Keratinocyte (primary cell): Measurements from ENCODE around the gene ADIPOR2. TPM values are rescaled to one million over a fixed set of nuclear protein-coding genes. Genes with fewer than 3 reads are reported as not detected.

Experiments
- DNase-seq: peaks from one replicate; pipeline ENCODE4 v3.0.0-alpha.2; 2011; ENCODE audit warnings: low read depth, missing footprints, low spot score
- FAIRE-seq: peaks from 2 replicates; lab custom pipeline; 2011; peaks lifted over from hg19 to GRCh38; lab: Jason Lieb, UNC
- H2AFZ ChIP-seq: 2 replicates; pipeline ENCODE4 v1.6.0; 2012; ENCODE audit warnings: low read length, control low read depth, inconsistent platforms; ENCODE audit not compliant: control insufficient read depth
- H3K27ac ChIP-seq: 2 replicates; pipeline ENCODE4 v1.5.1; 2011; ENCODE audit warnings: low read length; ENCODE audit not compliant: control insufficient read depth, insufficient read depth
- H3K27me3 ChIP-seq: 3 replicates; pipeline ENCODE4 v1.6.0; 2011; ENCODE audit warnings: low read length; ENCODE audit not compliant: control insufficient read depth, insufficient read depth; ENCODE audit errors: extremely low read depth
- H3K36me3 ChIP-seq, 2 experiments: 2 replicates in 1 of 2; 3 replicates in 1 of 2; pipeline ENCODE4 v1.5.1; 2011; ENCODE audit warnings: low read length in 2 of 2, mild to moderate bottlenecking in 1 of 2; ENCODE audit not compliant: control insufficient read depth in 2 of 2, insufficient read depth in 2 of 2; ENCODE audit errors: extremely low read depth in 1 of 2
- H3K4me1 ChIP-seq: 3 replicates; pipeline ENCODE4 v1.5.1; 2011; ENCODE audit warnings: low read length; ENCODE audit not compliant: control insufficient read depth, insufficient read depth; ENCODE audit errors: extremely low read depth
- H3K4me2 ChIP-seq: 3 replicates; pipeline ENCODE4 v1.6.0; 2011; ENCODE audit warnings: low read depth, low read length; ENCODE audit not compliant: control insufficient read depth, insufficient read depth; ENCODE audit errors: extremely low read depth
- H3K4me3 ChIP-seq, 3 experiments: fragments of 200-600 bp in 1 of 3; sonication (generic) in 1 of 3; 2 replicates in 2 of 3; 3 replicates in 1 of 3; pipeline ENCODE4 v1.5.1; 2011 to 2016; ENCODE audit warnings: low read length in 3 of 3, mild to moderate bottlenecking in 3 of 3, control low read depth in 2 of 3, inconsistent platforms in 1 of 3, low read depth in 1 of 3, mixed read lengths in 1 of 3, mixed run types in 1 of 3, moderate library complexity in 1 of 3; ENCODE audit not compliant: control insufficient read depth in 2 of 3, insufficient read depth in 2 of 3; ENCODE audit errors: extremely low read depth in 1 of 3
- H3K79me2 ChIP-seq: 2 replicates; pipeline ENCODE4 v1.6.0; 2012; ENCODE audit warnings: low read length; ENCODE audit not compliant: control insufficient read depth, insufficient read depth
- H3K9ac ChIP-seq: 3 replicates; pipeline ENCODE4 v1.6.0; 2011; ENCODE audit warnings: low read length; ENCODE audit not compliant: control insufficient read depth, insufficient read depth; ENCODE audit errors: extremely low read depth
- H3K9me1 ChIP-seq: 3 replicates; pipeline ENCODE4 v1.6.0; 2011; ENCODE audit warnings: low read length; ENCODE audit not compliant: control insufficient read depth, insufficient read depth; ENCODE audit errors: extremely low read depth
- H3K9me3 ChIP-seq: 2 replicates; pipeline ENCODE4 v1.5.1; 2012; ENCODE audit warnings: low read depth, low read length; ENCODE audit not compliant: control insufficient read depth
- H4K20me1 ChIP-seq: 3 replicates; pipeline ENCODE4 v1.6.0; 2011; ENCODE audit warnings: low read length; ENCODE audit not compliant: control insufficient read depth, insufficient read depth; ENCODE audit errors: extremely low read depth
- EZH2 ChIP-seq: IDR thresholded peaks from one replicate; pipeline ENCODE4 v1.6.1; 2012; ENCODE audit warnings: inconsistent platforms, mild to moderate bottlenecking, low read length, moderate library complexity
- dilution Hi-C: fragments of 300-500 bp; cut with MboI; formaldehyde crosslinking; loops from one replicate; pipeline ENCODE4 v1.7.0; 2020; ENCODE audit warnings: low sequenced_read_pairs; ENCODE audit not compliant: extremely low pct_ligation_motif_present
- polyA plus RNA-seq, 5 experiments: library from polyadenylated mRNA; depleted of rRNA in 3 of 5; stranded (reverse) in 3 of 5; stranded (forward) in 1 of 5; unstranded in 1 of 5; fragments of >200 nt; gene quantifications; 1 replicate in 1 of 5; 2 replicates in 3 of 5; 3 replicates in 1 of 5; pipeline versions ENCODE4 v1.2.1 to v1.2.3, GENCODE V29; 2011 to 2012; ENCODE audit warnings: missing spikeins in 2 of 5, low read depth in 1 of 5, low replicate concordance in 1 of 5
- TF ChIP-seq, protein P1 (sequence below), 3 experiments: IDR thresholded peaks in 1 of 3; conservative IDR thresholded peaks in 1 of 3; optimal IDR thresholded peaks in 1 of 3; 2 replicates in 2 of 3; 3 replicates in 1 of 3; pipeline versions ENCODE3 to v1.5.1; 2011; ENCODE audit warnings: low read length in 3 of 3, mild to moderate bottlenecking in 3 of 3, moderate library complexity in 2 of 3, control low read depth in 1 of 3, inconsistent platforms in 1 of 3; ENCODE audit not compliant: insufficient read depth in 2 of 3; ENCODE audit errors: extremely low read depth in 1 of 3

ADIPOR2 gene
- polyA plus RNA-seq, 1 donor (not counting 4 experiments of a cell fraction or from before 2014, with no cell fraction given), result 59.4 TPM

DNA sequence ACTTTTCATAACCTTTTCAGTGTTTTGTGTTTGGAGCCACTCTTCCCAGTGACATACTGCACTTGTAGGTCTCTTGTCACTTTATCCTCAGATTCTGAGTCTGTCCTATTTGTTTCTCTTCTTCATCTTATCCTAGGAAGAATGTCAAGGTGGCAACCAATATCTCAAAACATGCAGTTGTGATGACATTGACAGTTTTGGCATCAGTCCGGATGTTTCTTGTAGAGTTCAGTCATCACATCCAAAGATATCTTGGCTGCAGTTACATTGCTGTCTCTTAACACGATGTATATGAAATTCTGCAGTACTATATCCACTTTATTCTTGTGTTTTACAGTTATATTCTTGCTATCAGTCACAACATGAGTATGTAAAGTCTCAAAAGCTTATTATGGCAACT lies 6.4 kb downstream of the ADIPOR2 start:
- peaks cover 2% of the 10 kb centered on the region for H3K9me1 ChIP-seq
- peaks cover 2% of the 10 kb centered on the region for H3K4me1 ChIP-seq
- H2AFZ ChIP-seq, result no peak overlapping the region
- H4K20me1 ChIP-seq, result peaks cover 24% of the 10 kb centered on the region
- TF ChIP-seq, protein P1, sequence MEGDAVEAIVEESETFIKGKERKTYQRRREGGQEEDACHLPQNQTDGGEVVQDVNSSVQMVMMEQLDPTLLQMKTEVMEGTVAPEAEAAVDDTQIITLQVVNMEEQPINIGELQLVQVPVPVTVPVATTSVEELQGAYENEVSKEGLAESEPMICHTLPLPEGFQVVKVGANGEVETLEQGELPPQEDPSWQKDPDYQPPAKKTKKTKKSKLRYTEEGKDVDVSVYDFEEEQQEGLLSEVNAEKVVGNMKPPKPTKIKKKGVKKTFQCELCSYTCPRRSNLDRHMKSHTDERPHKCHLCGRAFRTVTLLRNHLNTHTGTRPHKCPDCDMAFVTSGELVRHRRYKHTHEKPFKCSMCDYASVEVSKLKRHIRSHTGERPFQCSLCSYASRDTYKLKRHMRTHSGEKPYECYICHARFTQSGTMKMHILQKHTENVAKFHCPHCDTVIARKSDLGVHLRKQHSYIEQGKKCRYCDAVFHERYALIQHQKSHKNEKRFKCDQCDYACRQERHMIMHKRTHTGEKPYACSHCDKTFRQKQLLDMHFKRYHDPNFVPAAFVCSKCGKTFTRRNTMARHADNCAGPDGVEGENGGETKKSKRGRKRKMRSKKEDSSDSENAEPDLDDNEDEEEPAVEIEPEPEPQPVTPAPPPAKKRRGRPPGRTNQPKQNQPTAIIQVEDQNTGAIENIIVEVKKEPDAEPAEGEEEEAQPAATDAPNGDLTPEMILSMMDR (optimal IDR thresholded peaks at IDR 0.05 in 1 of 3, IDR thresholded peaks at IDR 0.05 in 1 of 3, conservative IDR thresholded peaks at IDR 0.05 in 1 of 3; ENCODE audit: extremely low read depth in 1 of 3, insufficient read depth in 2 of 3, low read length in 3 of 3), result no peak
- no peak for TF ChIP-seq EZH2
- H3K27ac ChIP-seq, result no peak overlapping the region
- H3K9ac ChIP-seq, result no peak overlapping the region
- no peak for FAIRE-seq
- no peaks in the 10 kb centered on the region for H3K9me3 ChIP-seq
- no peak overlapping the region for H3K4me3 ChIP-seq
- peaks cover 1 to 9% of the 10 kb centered on the region in 2 experiments for H3K36me3 ChIP-seq
- dilution Hi-C loops, result no loop called here
- H3K27me3 ChIP-seq, result no peaks in the 10 kb centered on the region
- peaks cover 100% of the 10 kb centered on the region for H3K79me2 ChIP-seq
- DNase-seq, result no peak
- no peak overlapping the region for H3K4me2 ChIP-seq

DNA sequence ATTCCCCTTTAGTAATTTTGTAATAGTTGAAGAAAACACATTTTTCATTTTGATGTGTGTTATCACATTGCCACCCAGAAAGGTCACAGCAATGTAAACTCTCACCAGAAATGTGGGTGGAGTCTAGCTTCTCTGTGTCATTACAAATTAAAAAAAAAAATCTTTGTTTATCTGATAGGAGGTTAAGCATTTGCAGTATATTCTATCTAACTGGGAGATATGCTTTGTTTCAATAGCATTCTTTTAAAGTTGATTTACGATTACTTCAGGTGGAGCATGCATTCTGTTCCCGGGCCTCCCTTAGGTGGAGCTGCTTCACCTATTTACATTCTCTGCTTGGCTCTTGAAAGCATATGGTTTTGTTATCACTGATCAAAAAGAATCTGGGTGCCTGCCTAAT lies 7.8 kb downstream of the ADIPOR2 start:
- H3K9me3 ChIP-seq, result no peaks in the 10 kb centered on the region
- H3K27ac ChIP-seq, result no peak overlapping the region
- peaks cover 1 to 9% of the 10 kb centered on the region in 2 experiments for H3K36me3 ChIP-seq
- H3K4me2 ChIP-seq, result no peak overlapping the region
- H3K27me3 ChIP-seq, result no peaks in the 10 kb centered on the region
- no peak for DNase-seq
- TF ChIP-seq EZH2, result no peak
- TF ChIP-seq, protein P1 (optimal IDR thresholded peaks at IDR 0.05 in 1 of 3, IDR thresholded peaks at IDR 0.05 in 1 of 3, conservative IDR thresholded peaks at IDR 0.05 in 1 of 3; ENCODE audit: extremely low read depth in 1 of 3, insufficient read depth in 2 of 3, low read length in 3 of 3), result peak in 1 of 3 experiments; percentile 29
- no peak overlapping the region for H3K9ac ChIP-seq
- dilution Hi-C loops, result no loop called here
- H4K20me1 ChIP-seq, result peaks cover 24% of the 10 kb centered on the region
- H3K4me3 ChIP-seq, result no peak overlapping the region
- peaks cover 97% of the 10 kb centered on the region for H3K79me2 ChIP-seq
- peaks cover 2% of the 10 kb centered on the region for H3K9me1 ChIP-seq
- H2AFZ ChIP-seq, result no peak overlapping the region
- peaks cover 2% of the 10 kb centered on the region for H3K4me1 ChIP-seq
- no peak for FAIRE-seq
